Smooth muscle cell (in vitro differentiated cells): ENCODE results near the gene TPGS2. TPM values are rescaled to one million over a fixed set of nuclear protein-coding genes. Genes with fewer than 3 reads are reported as not detected.

Experiments used
- DNase-seq: peaks from one replicate; lab custom pipeline; 2025; ENCODE audit not compliant: unreplicated experiment; lab: John Stamatoyannopoulos, UW
- H2AFZ ChIP-seq: fragments of 200-600 bp; sonication (generic); 2 replicates; pipeline ENCODE4 v1.6.0; 2016; ENCODE audit warnings: antibody characterized with exemption, low read depth, mild to moderate bottlenecking
- H3F3A ChIP-seq: fragments of 200-600 bp; sonication (generic); 2 replicates; pipeline ENCODE4 v1.6.0; 2017; ENCODE audit warnings: antibody characterized with exemption, low read depth
- H3K27ac ChIP-seq: fragments of 200-600 bp; sonication (generic); 2 replicates; pipeline ENCODE4 v1.5.1; 2016; ENCODE audit warnings: low read depth, mild to moderate bottlenecking
- H3K27me3 ChIP-seq: fragments of 200-600 bp; sonication (generic); 2 replicates; pipeline ENCODE4 v1.6.1; 2016; ENCODE audit warnings: low read depth, mild to moderate bottlenecking
- H3K36me3 ChIP-seq: fragments of 200-600 bp; sonication (generic); 2 replicates; pipeline ENCODE4 v1.5.1; 2016; ENCODE audit warnings: low read depth
- H3K4me1 ChIP-seq: fragments of 200-600 bp; sonication (generic); 2 replicates; pipeline ENCODE4 v1.5.1; 2016; ENCODE audit warnings: low read depth
- H3K4me2 ChIP-seq: fragments of 200-600 bp; sonication (generic); 2 replicates; pipeline ENCODE4 v1.6.0; 2016; ENCODE audit warnings: mild to moderate bottlenecking
- H3K4me3 ChIP-seq: fragments of 200-600 bp; sonication (generic); 2 replicates; pipeline ENCODE4 v1.5.1; 2016; ENCODE audit warnings: mild to moderate bottlenecking
- H3K79me2 ChIP-seq: fragments of 200-600 bp; sonication (generic); 2 replicates; pipeline ENCODE4 v1.6.0; 2016; ENCODE audit warnings: low read depth, mild to moderate bottlenecking
- H3K9ac ChIP-seq: fragments of 200-600 bp; sonication (generic); 2 replicates; pipeline ENCODE4 v1.6.0; 2016; ENCODE audit warnings: low read depth
- H3K9me3 ChIP-seq: fragments of 200-600 bp; sonication (generic); replicated peaks from 2 replicates; pipeline ENCODE4 v1.5.1; 2016; ENCODE audit warnings: low read depth
- H4K20me1 ChIP-seq: fragments of 200-600 bp; sonication (generic); 2 replicates; pipeline ENCODE4 v1.6.0; 2016; ENCODE audit warnings: low read depth
- CTCF ChIP-seq: fragments of 200-600 bp; sonication (generic); IDR thresholded peaks from 2 replicates; pipeline ENCODE4 v1.5.1; 2017; ENCODE audit warnings: borderline replicate concordance, mild to moderate bottlenecking, antibody characterized with exemption; ENCODE audit not compliant: insufficient read depth, poor library complexity, severe bottlenecking
- WGBS: methylation state at CpG from one replicate; pipeline ENCODE4 v1.1.7; 2016; ENCODE audit warnings: low lambda C conversion rate; 5-methylcytosine and 5-hydroxymethylcytosine counted together
- polyA plus RNA-seq: library from polyadenylated mRNA; unstranded; fragments of >200 nt; fragmentation: Nextera tagmentation; extraction: Ambion mirVana; gene quantifications from 2 replicates; pipeline ENCODE4 v1.2.1, GENCODE V29; 2016
- total RNA-seq: library from RNA; depleted of rRNA; stranded (reverse); fragments of >200 nt; gene quantifications from 2 replicates; pipeline ENCODE4 v1.2.3, GENCODE V29; 2014

TPGS2 gene
- total and polyA plus RNA-seq, 2 experiments from 2014 or later, result 99.2 to 157 TPM

GRCh38 chr18:36850527-36851201 lies 21.9 kb upstream of the TPGS2 start:
- H3K4me2 ChIP-seq, result no peak overlapping the region
- no peak for DNase-seq
- no peak for TF ChIP-seq CTCF

GRCh38 chr18:36849288-36850006 lies 20.6 kb upstream of the TPGS2 start:
- no peak overlapping the region for H3K4me2 ChIP-seq
- H3K9ac ChIP-seq, result no peak overlapping the region
- no peak overlapping the region for H2AFZ ChIP-seq
- no peaks in the 10 kb centered on the region for H3K79me2 ChIP-seq
- peaks cover 5% of the 10 kb centered on the region for H3K36me3 ChIP-seq
- H3K4me1 ChIP-seq, result no peaks in the 10 kb centered on the region
- peak overlapping the region; percentile 9 for H3K27ac ChIP-seq
- no peaks in the 10 kb centered on the region for H3K27me3 ChIP-seq
- WGBS, result 53% methylated on average over 2 of the region's 2 CpGs
- no peak for TF ChIP-seq CTCF
- H3F3A ChIP-seq, result no peaks in the 10 kb centered on the region
- H3K4me3 ChIP-seq, result no peak overlapping the region
- H4K20me1 ChIP-seq, result no peaks in the 10 kb centered on the region
- no peak for DNase-seq
- H3K9me3 ChIP-seq, result peaks cover 4% of the 10 kb centered on the region

More at GRCh38 chr18:36850527-36851201, 21.9 kb upstream of the TPGS2 start:
- peak overlapping the region; percentile 58 for H3K27ac ChIP-seq
- no peaks in the 10 kb centered on the region for H4K20me1 ChIP-seq
- WGBS, result 3% methylated on average over 1 of the region's 1 CpG
- no peak overlapping the region for H2AFZ ChIP-seq
- no peaks in the 10 kb centered on the region for H3K27me3 ChIP-seq
- H3K4me3 ChIP-seq, result no peak overlapping the region
- no peaks in the 10 kb centered on the region for H3K4me1 ChIP-seq
- no peak overlapping the region for H3K9ac ChIP-seq
- H3F3A ChIP-seq, result no peaks in the 10 kb centered on the region
- no peaks in the 10 kb centered on the region for H3K79me2 ChIP-seq
- peaks cover 4% of the 10 kb centered on the region for H3K9me3 ChIP-seq
- no peaks in the 10 kb centered on the region for H3K36me3 ChIP-seq

- Histone ChIP-seq H3K4me1 (no peaks in the 10 kb centered on the region), H3K79me2 (no peaks in the 10 kb centered on the region), H3K36me3 (peaks cover 5% of the 10 kb centered on the region), H3K4me3 (no peak overlapping the region), H3K9me3 (peaks cover 4% of the 10 kb centered on the region), H3K4me2 (no peak overlapping the region), H3K27ac (no peak overlapping the region), H3K9ac (no peak overlapping the region), H4K20me1 (no peaks in the 10 kb centered on the region), H3K27me3 (no peaks in the 10 kb centered on the region), H3F3A (no peaks in the 10 kb centered on the region), H2AFZ (no peak overlapping the region)
- DNase-seq, result no peak
- WGBS, result 99% methylated on average over 2 of the region's 2 CpGs
- TF ChIP-seq CTCF, result no peak
Observed at GRCh38 chr18:36848609-36849008, 19.8 kb upstream of the TPGS2 start.
